ENCODE results near the gene UBN2. TPM values are rescaled to one million over a fixed set of nuclear protein-coding genes. Genes with fewer than 3 reads are reported as not detected.

Gene UBN2
- total RNA-seq, 1 donor from 2014 or later, result 7.4 TPM

DNA sequence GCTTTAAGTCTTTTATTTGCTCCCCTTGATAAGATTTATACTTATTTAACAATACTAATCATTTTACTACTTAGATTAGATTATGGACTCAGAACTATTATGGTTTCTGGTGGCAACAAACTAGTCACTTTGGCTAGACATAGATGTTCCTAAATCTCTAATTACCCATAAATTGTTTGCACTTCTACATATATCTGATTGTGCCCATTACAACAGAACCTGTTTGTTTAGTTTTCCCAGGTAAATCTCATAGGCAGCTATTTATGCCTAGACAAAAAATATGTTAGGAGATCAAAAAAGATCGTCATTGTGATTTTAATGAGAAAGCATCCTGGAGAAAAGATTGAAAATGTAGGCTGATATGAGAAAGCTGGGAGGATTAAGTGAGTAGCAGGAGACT, 14.4 kb downstream of the UBN2 start:
- no peak for DNase-seq (ENCODE audit: low read depth)
- no peak for TF ChIP-seq CTCF (IDR thresholded peaks at IDR 0.05; ENCODE audit: insufficient read depth, low read length, poor library complexity, severe bottlenecking)
- H3K27me3 ChIP-seq (ENCODE audit: control insufficient read depth, insufficient read depth, low read length), result no peaks in the 10 kb centered on the region
- no peaks in the 10 kb centered on the region for H3K36me3 ChIP-seq (ENCODE audit: control insufficient read depth, insufficient read depth, low read length)
- H3K4me3 ChIP-seq (ENCODE audit: low read depth, low read length), result no peak overlapping the region

DNA sequence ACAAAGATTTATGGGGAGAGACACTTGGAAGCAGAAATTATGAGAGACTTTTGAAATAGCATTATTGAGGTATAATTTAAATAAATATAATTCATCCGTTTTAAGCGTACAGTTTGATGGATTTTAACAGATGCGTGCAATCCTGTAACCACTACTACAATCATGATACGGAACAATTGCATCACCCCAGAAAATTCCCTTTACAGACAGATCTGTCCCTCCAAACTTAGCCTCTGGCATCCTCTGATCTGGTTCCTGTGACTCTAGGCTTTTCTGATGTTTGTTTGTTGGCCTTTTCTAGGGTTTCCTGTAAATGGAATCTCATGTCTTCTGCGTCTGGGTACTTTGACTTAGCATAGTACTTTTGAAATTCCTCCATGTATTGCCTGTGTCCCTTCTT, 15.5 kb downstream of the UBN2 start:
- no peak for TF ChIP-seq CTCF (IDR thresholded peaks at IDR 0.05; ENCODE audit: insufficient read depth, low read length, poor library complexity, severe bottlenecking)
- no peaks in the 10 kb centered on the region for H3K36me3 ChIP-seq (ENCODE audit: control insufficient read depth, insufficient read depth, low read length)
- DNase-seq (ENCODE audit: low read depth), result no peak
- H3K27me3 ChIP-seq (ENCODE audit: control insufficient read depth, insufficient read depth, low read length), result no peaks in the 10 kb centered on the region
- no peak overlapping the region for H3K4me3 ChIP-seq (ENCODE audit: low read depth, low read length)

DNA sequence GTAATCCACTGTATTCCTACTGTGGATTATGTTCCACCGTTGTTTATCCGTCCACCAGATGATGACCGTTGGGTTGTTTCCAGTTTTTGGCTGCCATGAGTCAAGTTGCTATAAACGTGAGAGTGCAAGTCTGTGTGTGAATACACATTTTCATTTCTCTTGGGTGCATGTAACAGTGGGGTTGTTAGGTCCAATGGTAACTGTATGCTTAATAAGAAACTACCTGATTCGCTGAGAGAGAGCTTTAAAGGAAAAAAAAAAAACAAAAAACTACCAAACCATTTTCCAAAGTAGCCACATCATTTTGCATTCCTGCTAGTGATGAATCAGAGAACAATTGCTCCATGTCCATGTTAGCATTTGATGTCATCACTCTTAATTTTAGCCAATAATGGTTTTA, 15.9 kb downstream of the UBN2 start:
- no peaks in the 10 kb centered on the region for H3K36me3 ChIP-seq (ENCODE audit: control insufficient read depth, insufficient read depth, low read length)
- H3K4me3 ChIP-seq (ENCODE audit: low read depth, low read length), result no peak overlapping the region
- H3K27me3 ChIP-seq (ENCODE audit: control insufficient read depth, insufficient read depth, low read length), result no peaks in the 10 kb centered on the region
- no peak for DNase-seq (ENCODE audit: low read depth)
- TF ChIP-seq CTCF (IDR thresholded peaks at IDR 0.05; ENCODE audit: insufficient read depth, low read length, poor library complexity, severe bottlenecking), result no peak

- no peak for DNase-seq (ENCODE audit: low read depth)
- no peak for TF ChIP-seq CTCF (IDR thresholded peaks at IDR 0.05; ENCODE audit: insufficient read depth, low read length, poor library complexity, severe bottlenecking)
- no peaks in the 10 kb centered on the region for H3K36me3 ChIP-seq (ENCODE audit: control insufficient read depth, insufficient read depth, low read length)
- no peak overlapping the region for H3K4me3 ChIP-seq (ENCODE audit: low read depth, low read length)
- no peaks in the 10 kb centered on the region for H3K27me3 ChIP-seq (ENCODE audit: control insufficient read depth, insufficient read depth, low read length)
These were observed 18.3 kb downstream of the UBN2 start for GRCh38 chr7:139249179-139249810.

- no peak for TF ChIP-seq CTCF (IDR thresholded peaks at IDR 0.05; ENCODE audit: insufficient read depth, low read length, poor library complexity, severe bottlenecking)
- H3K27me3 ChIP-seq (ENCODE audit: control insufficient read depth, insufficient read depth, low read length), result no peaks in the 10 kb centered on the region
- no peak for DNase-seq (ENCODE audit: low read depth)
- no peak overlapping the region for H3K4me3 ChIP-seq (ENCODE audit: low read depth, low read length)
- H3K36me3 ChIP-seq (ENCODE audit: control insufficient read depth, insufficient read depth, low read length), result no peaks in the 10 kb centered on the region
These were observed 21.4 kb downstream of the UBN2 start for GRCh38 chr7:139252451-139252850.

DNA sequence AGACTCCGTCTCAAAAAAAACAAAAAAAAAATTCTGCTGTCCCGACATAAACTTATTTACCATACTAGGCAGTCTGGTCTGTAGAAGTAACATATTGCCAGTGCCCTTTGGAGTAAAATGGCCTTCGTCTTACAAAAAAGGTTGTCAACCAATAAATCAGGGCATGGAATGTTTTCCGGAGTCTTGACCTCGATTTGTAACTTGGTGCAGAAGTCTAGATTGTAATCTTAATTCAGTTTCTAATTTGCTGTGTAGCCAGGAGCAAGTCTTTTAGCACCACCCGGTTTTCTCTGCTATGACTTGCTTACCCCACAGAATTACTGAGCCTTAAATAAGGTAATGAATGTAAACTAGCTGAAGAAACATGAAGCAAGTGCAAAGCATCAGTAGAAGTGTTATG, 23.2 kb downstream of the UBN2 start:
- no peak overlapping the region for H3K4me3 ChIP-seq (ENCODE audit: low read depth, low read length)
- DNase-seq (ENCODE audit: low read depth), result no peak
- no peaks in the 10 kb centered on the region for H3K27me3 ChIP-seq (ENCODE audit: control insufficient read depth, insufficient read depth, low read length)
- TF ChIP-seq CTCF (IDR thresholded peaks at IDR 0.05; ENCODE audit: insufficient read depth, low read length, poor library complexity, severe bottlenecking), result no peak
- no peaks in the 10 kb centered on the region for H3K36me3 ChIP-seq (ENCODE audit: control insufficient read depth, insufficient read depth, low read length)

All from kidney epithelial cell (primary cell).